ENCODE measurements around the gene TMEM179B. TPM values are rescaled to one million over a fixed set of nuclear protein-coding genes. Genes with fewer than 3 reads are reported as not detected.

Gene TMEM179B
- total and polyA plus RNA-seq, 2 of the 13 experiments (the other 11 are each of a cell fraction or from before 2014, with no cell fraction given) = 24.8 to 25.7 TPM

GRCh38 chr11:62839050-62839945, 52.1 kb downstream of the TMEM179B start, which contains the start of gene WDR74 (continued):
- TF ChIP-seq LCORL (IDR thresholded peaks at IDR 0.05) = no peak
- peak; percentile 67; the same call in 1 of the 2 replicates for TF ChIP-seq LCORL (CRISPR knock-in tag; IDR thresholded peaks at IDR 0.05)
- TF ChIP-seq PHF21A (CRISPR knock-in tag; IDR thresholded peaks at IDR 0.05) = peak; percentile 46
- TF ChIP-seq SOX5 (CRISPR knock-in tag; IDR thresholded peaks at IDR 0.05; ENCODE audit: borderline replicate concordance) = peak; percentile 44; the same call in 1 of the 2 replicates
- no peak for TF ChIP-seq ZNF562 (CRISPR knock-in tag; IDR thresholded peaks at IDR 0.05; ENCODE audit: borderline replicate concordance)
- TF ChIP-seq PREB (CRISPR knock-in tag; IDR thresholded peaks at IDR 0.05) = 0 out of 2 replicates have a peak, but pooled peaks have one; percentile 22
- no peak for TF ChIP-seq ZNF577 (CRISPR knock-in tag; IDR thresholded peaks at IDR 0.05; ENCODE audit: borderline replicate concordance, low read depth)
- TF ChIP-seq FOXO4 (CRISPR knock-in tag; conservative IDR thresholded peaks at IDR 0.05) = no peak
- TF ChIP-seq NFYC (CRISPR knock-in tag; IDR thresholded peaks at IDR 0.05) = peak; percentile 62; the same call in 1 of the 2 replicates
- no peak for TF ChIP-seq SRSF1 (optimal IDR thresholded peaks at IDR 0.05; ENCODE audit: low read depth, low read length)
- peak; percentile 76; the same call in 1 of the 2 replicates for TF ChIP-seq RXRB (CRISPR knock-in tag; IDR thresholded peaks at IDR 0.05; ENCODE audit: borderline replicate concordance)
- TF ChIP-seq JUND (CRISPR knock-in tag; IDR thresholded peaks at IDR 0.05) = peak; percentile 53; the same call in 1 of the 2 replicates
- no peak for TF ChIP-seq SSRP1 (CRISPR knock-in tag; IDR thresholded peaks at IDR 0.05)
- TF ChIP-seq ZNF101 (CRISPR knock-in tag; IDR thresholded peaks at IDR 0.05; ENCODE audit: borderline replicate concordance, low read depth) = no peak
- TF ChIP-seq ZNF335 (CRISPR knock-in tag; IDR thresholded peaks at IDR 0.05) = peak; percentile 72
- TF ChIP-seq ZNF460 (CRISPR knock-in tag; IDR thresholded peaks at IDR 0.05; ENCODE audit: borderline replicate concordance) = no peak; the same call in 1 of the 2 replicates
- TF ChIP-seq ZNF251 (CRISPR knock-in tag; IDR thresholded peaks at IDR 0.05) = peak; percentile 81; the same call in 1 of the 2 replicates
- no peak; the same call in none of the 2 replicates for TF ChIP-seq ZNF225 (CRISPR knock-in tag; IDR thresholded peaks at IDR 0.05)
- peak; percentile 63; the same call in 1 of the 2 replicates for TF ChIP-seq FOXO1 (CRISPR knock-in tag; IDR thresholded peaks at IDR 0.05)
- peak; percentile 44 for TF ChIP-seq PAXIP1 (CRISPR knock-in tag; conservative IDR thresholded peaks at IDR 0.05)
- peak; percentile 55; the same call in 1 of the 2 replicates for TF ChIP-seq SMYD3 (CRISPR knock-in tag; IDR thresholded peaks at IDR 0.05)
- peak; percentile 68 for TF ChIP-seq ZNF143 (CRISPR knock-in tag; IDR thresholded peaks at IDR 0.05)
- peak; percentile 85 for TF ChIP-seq ZNF331 (CRISPR knock-in tag; IDR thresholded peaks at IDR 0.05)
- TF ChIP-seq ZEB1 (IDR thresholded peaks at IDR 0.05; ENCODE audit: insufficient replicate concordance, low read depth) = peak; percentile 59
- TF ChIP-seq ZNF7 (CRISPR knock-in tag; IDR thresholded peaks at IDR 0.05) = no peak
- TF ChIP-seq ZNF773 (CRISPR knock-in tag; IDR thresholded peaks at IDR 0.05; ENCODE audit: borderline replicate concordance) = no peak
